Right ventricle myocardium inferior (tissue), 1 donor: ENCODE data around the gene TFDP2. TPM values are rescaled to one million over a fixed set of nuclear protein-coding genes. Genes with fewer than 3 reads are reported as not detected.
"Not testable (repeated sequence)": the region's sequence is repeated elsewhere in the genome, so short reads cannot be mapped to it uniquely, and the experiment has no call there.

Experiments
- ATAC-seq: fragments of 200-7000 bp; cut with Tn5 transposase; one replicate; pipeline ENCODE4 v1.9.1; 2020; ENCODE audit warnings: mild to moderate bottlenecking, moderate library complexity
- DNase-seq: peaks from one replicate; pipeline ENCODE4 v3.0.0; 2021; ENCODE audit errors: missing footprints
- intact Hi-C: fragments of 100-400 bp; cut with DNase I; formaldehyde crosslinking; loops from one replicate; pipeline ENCODE4 v1.11.0; 2022
- total RNA-seq: library from RNA; stranded (reverse); fragmentation: NEBNext Ultra II Directional; extraction: Animal tissue kit (Norgen Biotek cat#: 25700); gene quantifications from one replicate; pipeline ENCODE4 v1.2.1, GENCODE V29; 2021
- donor health status: DM: no; HTN: yes; CAD: no; lungs with severe emphysema.

Gene TFDP2
- total RNA-seq, 1 donor from 2014 or later: 56.1 TPM

DNA sequence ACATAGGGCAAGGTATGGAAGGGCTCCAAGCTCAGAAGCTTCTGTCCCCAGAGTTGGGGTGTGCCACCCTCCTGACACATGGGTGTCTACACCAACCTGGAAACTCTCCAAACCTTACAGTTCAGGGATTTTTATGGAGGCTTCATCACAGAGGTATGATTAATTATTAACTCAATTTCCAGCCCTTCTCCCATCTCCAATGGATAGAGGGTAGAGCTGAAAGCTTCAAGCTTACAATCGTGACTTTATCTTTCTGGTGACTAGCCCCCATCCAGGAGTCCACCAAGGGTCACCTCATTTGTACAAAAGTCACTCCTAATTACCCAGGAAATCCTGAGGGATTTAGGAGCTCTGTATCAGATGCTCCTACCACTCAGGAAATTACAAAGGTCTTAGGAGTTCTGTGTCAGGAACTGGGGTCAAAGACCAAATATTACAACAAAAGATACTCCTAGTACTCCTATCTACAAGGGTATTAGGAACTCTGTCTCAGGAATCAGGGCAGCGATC lies 62.7 kb downstream of the TFDP2 start:
- ATAC-seq (no peak), DNase-seq (no peak)
- intact Hi-C loops: no loop called here

DNA sequence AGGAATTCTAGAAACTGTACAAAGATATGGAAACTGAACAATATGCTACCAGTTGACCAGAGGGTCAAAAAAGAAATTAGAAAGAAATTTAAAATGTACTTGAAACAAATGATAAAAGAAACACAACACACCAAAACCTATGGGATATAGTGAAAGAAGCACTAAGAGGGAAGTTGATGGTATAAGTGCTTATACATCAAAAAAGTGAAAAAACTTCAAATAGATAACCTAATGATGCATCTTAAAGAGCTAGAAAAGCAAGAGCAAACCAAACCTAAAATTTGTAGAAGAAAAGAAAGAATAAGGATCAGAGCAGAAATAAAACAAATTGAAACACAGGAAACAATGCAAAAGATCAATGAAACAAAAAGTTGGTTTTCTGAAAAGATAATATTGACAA lies 68.2 kb downstream of the TFDP2 start:
- DNase-seq (no peak), ATAC-seq (no peak)
- intact Hi-C loops: no loop called here

DNA sequence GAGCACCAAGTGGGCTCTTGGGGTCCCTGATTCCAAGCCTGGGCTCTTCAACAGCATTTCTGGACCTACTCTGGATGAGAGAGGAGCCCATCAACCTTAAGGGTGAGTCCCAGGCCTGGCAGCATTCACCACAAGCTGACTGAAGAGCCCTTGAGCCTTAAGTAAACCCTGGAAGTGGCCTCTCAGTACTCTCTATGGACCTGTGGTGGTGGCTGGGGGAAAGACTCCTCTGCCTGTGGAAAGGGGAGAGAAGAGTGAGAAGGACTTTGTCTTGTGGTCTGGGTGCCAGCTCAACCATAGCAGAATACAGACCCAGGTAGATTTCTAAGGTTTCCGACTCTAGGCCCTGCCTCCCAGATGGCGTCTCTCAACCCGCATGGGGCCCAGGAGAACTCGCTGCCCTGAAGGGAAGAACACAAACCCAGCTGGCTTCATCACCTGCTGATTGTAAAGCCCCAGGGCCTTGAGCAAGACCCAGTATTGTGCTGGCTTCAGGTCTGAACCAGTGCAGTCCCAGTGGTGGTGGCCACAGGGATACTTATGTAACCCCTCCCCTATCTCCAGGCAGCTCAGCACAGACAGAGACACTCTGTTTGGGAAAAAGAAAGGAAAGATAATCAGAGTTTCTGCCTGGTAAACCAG lies 71.4 kb downstream of the TFDP2 start:
- DNase-seq (no peak), ATAC-seq (no peak)
- intact Hi-C loops: no loop called here

DNA sequence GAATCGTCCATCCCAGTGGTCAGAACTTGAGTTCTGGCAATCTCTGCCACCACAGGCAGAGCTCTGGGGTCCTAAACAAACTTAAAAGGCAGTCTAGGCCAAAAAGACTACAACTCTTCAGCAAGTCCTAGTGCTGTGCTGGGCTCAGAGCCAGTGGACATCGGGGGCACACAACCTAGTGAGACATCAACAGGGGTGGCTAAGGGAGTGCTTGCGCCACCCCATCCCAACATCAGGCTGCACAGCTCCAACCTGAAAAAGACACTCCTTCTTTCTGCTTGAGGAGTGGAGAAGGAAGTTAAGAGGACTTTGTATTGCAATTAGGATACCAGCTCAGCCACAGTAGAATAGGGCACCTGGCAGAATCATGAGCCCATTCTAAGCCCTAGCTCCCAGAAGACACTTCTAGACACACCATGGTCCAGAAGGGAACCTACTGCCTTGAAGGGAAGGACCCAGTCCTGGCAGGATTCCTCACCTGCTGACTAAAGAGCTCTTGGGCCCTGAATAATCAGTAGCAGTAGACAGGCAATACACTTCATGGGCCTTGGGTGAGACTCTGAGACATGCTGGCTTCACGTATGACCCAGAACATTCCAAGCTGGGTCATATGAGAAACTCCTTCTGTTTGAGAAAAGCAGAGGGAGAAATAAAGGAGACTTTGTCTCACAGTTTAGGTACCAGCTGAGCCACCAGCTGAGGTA lies 72.0 kb downstream of the TFDP2 start:
- DNase-seq: no peak
- ATAC-seq: no peak
- intact Hi-C loops: no loop called here

DNA sequence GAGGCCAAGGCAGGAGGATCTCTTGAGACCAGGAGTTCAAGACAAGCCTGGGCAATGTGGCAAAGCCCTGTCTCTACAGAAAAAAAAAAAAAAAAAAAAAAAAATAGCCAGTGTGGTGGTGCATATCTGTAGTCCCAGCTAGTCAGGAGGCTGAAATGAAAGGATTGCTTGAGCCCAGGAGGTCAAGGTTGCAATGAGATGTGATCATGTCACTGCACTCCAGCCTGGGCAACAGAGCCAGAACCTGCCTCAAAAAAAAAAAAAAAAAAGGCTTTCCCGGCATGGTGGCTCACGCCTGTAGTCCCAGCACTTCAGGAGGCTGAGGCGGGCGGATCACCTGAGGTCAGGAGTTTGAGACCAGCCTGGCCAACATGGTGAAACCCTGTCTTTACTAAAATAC lies 73.7 kb downstream of the TFDP2 start:
- ATAC-seq, intact Hi-C loops, DNase-seq: not testable (repeated sequence)

DNA sequence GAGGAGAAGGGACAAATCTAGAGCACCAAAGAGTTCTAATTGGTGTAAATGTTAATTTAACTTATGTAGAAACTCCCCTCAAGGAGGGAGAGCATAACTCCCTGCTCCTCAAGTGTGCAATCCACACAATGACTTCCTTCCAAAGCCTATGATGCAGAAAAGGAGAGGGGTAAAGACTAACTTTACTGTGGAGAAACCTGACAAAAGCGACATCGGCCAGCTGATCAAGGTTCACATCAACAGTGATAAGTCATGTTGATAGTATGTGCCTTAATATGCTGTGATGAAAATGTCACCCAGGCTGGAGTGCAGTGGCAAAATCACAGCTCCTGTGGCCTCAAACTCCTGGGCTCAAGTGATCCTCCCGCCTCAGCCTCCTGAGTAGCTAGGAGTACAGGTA lies 76.5 kb downstream of the TFDP2 start:
- intact Hi-C loops: no loop called here
- ATAC-seq: no peak

DNA sequence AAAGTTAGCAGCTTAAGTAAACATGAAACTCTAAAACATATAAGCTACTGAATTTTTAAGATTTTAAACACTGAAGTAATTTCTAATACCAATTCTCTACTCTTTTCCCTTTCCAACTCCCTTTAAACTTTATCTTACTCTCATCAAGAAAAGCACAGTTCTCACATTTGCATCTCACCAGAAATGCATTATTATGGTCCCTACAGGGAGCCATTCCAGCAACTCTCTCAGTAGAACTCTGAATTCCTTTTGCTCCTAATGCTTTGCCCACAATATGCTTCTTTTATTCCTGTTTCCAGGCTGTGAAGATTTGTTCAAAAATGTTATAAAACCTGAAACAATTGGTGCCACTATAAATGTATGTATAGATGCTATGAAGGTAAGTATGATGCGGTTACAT lies 83.4 kb downstream of the TFDP2 start:
- DNase-seq (no peak), ATAC-seq (no peak)
- intact Hi-C loops: no loop called here

More for the DNA sequence above, 76.5 kb downstream of the TFDP2 start:
- DNase-seq: no peak

DNA sequence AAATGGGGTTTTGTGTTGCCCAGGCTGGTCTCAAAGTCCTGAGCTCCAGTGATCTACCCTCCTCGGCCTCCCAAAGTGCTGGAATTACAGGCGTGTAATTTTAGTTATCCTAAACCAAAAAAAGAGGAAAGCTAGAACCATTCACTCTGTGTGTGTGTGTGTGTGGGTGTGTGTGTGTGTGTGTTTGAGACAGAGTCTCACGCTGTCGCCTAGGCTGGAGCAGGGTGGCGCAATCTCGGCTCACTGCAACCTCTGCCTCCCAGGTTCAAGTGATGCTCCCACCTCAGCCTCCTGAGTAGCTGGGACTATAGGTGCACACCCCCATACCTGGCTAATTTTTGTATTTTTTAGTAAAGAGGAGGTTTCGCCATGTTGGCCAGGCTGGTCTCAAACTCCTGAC lies 84.0 kb downstream of the TFDP2 start:
- DNase-seq: no peak
- intact Hi-C loops: no loop called here
- ATAC-seq: no peak

DNA sequence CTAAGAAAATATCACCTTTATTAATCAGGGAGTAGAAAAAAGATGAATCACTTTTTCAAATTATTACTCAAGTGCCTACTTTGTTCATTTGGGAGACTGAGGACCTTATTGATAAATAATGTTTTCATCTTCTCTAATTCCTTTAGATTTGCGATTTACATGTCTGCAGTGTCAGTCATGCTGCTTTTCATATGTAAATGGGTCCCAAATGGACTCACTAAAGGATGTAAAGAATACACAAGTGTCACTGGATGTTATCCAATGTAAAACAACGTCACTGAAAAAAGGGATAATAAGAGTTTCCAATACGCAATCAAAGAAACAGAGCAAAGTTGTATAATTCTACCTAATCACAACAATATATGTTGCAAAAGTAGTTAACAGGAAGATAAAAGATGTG lies 84.9 kb downstream of the TFDP2 start:
- intact Hi-C loops: no loop called here
- ATAC-seq: no peak
- DNase-seq: no peak

DNA sequence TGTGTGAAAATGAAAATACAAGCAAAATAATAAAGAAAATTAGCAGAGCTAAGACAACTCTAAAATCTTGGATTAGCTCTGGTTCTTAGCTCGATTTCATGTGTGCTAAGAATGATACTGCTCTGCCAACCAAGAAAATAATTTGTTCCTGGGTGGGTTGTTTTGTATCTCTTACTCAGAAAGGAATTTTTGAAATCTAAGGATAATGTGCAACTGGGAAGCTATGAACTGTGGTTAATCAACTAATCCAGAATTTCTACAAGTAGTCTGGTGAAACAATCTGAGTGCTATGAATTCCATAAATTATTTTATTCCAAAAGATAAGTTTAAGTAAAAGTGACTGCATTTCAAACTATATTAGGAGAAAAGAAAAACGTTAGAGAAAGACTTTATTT lies 92.0 kb downstream of the TFDP2 start:
- ATAC-seq: no peak
- intact Hi-C loops: no loop called here
- DNase-seq: no peak

DNA sequence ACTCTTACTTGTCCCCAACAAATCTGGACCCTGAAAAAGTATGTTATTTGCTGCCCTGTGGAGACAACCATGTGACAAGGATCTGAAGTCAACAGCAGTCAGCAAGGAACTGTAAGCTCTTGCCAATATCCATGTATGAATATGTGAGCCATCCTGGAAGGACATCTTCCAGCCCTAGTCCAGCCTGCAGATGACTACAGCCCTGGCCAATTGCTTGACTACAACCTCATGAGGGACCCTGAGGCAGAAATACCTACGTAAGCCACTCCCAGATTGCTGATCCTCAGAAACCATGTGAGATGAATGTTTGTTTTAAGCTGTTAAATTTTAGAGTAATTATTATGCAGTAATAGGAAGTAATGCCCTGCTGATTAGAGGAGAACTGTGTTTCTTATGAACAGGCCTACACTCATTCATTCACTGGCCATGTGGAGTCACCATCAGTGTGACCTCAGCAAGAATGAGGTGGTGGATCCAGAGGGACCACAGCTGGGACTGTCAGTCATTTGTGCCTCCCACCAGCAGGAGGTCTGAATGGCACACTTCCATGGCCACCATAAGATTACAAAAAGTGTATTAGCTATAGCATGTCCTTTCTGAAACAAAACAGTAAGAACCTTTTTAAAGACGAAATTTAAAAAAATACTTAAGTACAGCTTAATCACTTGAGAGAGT lies 92.6 kb downstream of the TFDP2 start:
- intact Hi-C loops: no loop called here
- ATAC-seq (no peak), DNase-seq (no peak)

DNA sequence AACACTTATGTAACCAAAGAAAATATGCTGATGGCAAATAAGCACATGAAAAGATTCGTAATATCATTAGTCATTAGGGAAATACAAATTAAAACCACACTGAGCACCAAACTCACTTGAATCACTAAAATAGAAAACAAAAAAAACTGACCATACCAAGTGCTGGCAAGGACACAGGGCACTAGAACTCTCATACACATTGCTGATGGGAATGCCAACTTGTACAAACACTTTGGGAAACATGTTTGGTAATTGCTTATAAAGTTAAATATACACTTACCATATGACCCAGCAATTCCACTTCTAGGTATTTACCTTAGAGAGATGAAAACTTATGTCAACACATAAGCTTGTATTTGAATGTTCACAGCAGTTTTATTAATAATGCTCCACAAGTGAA lies 95.5 kb downstream of the TFDP2 start:
- intact Hi-C loops: no loop called here
- ATAC-seq: no peak
- no peak for DNase-seq

DNA sequence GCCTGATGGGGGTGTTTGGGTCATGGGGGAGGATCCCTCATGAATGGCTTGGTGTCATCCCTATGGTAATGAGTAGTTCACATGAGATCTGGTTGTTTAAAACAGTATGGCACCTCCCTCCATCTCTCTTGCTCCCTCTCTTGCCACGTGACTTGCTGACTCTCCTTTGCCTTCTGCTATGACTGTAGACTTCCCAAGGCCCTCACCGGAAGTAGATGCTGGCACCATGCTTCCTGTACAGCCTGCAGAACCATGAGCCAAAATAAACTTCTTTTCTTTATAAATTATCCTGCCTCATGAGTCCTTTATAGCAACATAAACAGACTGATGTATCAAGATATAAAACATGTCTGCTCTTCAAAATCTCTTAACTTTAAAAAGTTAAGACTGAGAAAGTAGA lies 96.1 kb downstream of the TFDP2 start:
- intact Hi-C loops: no loop called here
- DNase-seq (no peak), ATAC-seq (no peak)

DNA sequence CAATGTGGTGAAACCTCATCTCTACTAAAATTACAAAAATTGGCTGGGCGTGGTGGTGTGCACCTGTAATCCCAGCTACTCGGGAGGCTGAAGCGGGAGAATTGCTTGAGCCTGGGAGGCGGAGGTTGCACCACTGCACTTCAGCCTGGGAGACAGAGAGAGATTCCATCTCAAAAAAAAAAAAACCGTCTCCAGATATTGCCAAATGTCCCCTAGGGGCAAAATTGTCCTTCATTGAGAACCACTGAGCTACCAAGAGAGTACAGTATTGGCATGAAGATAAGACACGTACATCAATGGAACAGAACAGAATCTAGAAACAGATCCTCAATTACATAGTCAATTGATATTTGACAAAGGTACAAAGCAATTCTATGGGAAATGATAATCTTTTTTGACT lies 98.0 kb downstream of the TFDP2 start:
- DNase-seq (no peak), ATAC-seq (no peak)
- intact Hi-C loops: no loop called here

DNA sequence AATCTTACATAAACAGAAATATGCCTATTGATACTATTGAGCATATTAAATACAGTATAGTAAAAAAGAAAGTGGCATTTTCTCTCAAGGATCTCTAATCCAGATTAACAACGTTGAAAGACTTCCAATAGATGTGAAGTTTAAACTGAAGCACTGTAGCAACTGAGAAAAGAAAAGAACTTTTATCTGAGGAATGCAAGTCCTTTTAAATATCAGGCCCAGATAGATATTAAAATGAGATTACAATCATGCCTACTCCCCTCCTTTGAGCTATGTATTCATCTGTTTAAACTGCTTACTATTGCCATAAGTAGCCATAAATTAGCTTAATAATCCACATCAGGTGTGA lies 102.3 kb downstream of the TFDP2 start:
- intact Hi-C loops: no loop called here
- no peak for ATAC-seq
- DNase-seq: no peak

DNA sequence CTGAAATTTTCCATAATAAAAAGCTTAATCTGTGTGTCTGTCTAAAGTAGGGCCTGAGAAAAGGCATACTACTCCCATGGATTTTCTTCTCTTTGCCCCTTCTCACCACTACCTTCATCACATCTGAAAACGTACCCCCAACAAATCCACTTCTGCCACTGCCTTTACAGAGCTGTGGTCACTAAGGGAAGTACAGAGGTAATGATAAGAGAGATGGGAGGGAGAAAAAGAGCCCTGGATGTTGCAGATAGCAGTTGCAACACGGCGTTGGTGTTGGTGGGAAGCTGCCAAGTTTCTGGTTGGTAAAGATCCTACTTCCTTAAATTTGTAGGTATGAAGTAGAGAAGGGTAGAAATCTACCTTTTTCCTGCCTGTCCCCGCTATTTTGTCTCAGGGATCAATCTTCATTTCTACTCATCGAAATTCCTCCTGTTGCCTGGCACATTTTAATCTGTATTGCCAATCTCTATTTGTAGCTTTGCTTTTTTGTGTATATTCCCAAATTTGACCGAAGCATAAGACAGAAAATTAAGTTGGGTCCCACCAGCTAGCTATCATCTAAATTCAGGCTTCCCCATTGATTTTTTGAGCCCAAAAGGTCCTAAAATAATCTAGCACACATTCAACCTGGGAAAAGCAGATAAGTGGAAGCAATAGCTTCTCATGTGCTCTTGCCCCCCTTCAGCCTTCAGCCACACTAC lies 102.9 kb downstream of the TFDP2 start:
- ATAC-seq (no peak), DNase-seq (no peak)
- intact Hi-C loops: no loop called here

DNA sequence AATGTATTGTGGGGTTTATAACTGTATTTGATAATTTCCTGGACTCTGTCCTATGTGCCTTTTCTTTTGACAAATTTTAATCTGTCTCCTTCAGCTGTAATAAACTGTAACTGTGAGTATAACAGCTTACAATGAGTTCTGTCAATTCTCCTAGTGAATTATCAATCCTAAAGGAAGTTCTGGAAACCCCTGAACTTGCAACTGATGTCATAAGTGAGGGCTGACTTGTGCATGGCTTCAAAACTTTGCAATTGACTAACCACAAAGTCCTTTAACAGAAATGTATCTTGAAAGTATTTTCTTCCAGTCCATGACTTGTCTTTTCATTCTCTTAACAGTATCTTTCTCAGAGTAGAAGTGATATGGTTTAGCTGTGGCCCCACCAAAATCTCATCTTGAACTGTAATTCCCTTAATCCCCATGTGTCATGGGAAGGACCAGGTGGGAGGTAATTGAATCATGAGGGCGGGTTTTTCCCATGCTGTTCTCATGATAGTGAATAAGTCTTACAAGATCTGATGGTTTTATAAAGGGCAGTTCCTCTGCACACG lies 108.3 kb downstream of the TFDP2 start:
- ATAC-seq (no peak), DNase-seq (no peak)
- intact Hi-C loops: no loop called here

DNA sequence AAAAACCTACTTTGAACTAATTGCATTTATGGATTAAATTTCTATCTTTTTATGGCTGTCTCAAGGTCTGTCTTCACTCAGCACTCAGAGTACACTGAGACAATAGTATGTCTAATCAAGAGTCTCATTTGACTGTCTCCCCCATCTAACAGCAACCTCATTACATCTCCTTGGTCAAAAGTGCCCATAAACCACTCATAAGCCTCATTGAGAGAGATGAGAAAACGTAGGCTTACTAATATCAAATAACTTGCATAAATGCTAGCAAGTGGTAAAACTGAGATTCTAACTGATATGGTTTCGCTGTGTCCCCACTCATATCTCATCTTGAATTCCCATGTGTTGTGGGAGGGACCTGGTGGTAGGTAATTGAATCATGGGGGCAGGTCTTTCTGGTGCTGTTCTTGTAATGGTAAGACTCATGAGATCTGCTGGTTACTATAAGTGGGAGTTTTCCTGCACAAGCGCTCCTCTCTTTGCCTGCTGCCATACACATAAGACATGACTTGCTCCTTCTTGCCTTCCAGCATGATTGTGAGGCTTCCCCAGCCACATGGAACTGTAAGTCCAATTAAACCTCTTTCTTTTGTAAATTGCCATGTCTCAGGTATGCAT lies 113.9 kb downstream of the TFDP2 start:
- DNase-seq: no peak
- intact Hi-C loops: no loop called here
- no peak for ATAC-seq

DNA sequence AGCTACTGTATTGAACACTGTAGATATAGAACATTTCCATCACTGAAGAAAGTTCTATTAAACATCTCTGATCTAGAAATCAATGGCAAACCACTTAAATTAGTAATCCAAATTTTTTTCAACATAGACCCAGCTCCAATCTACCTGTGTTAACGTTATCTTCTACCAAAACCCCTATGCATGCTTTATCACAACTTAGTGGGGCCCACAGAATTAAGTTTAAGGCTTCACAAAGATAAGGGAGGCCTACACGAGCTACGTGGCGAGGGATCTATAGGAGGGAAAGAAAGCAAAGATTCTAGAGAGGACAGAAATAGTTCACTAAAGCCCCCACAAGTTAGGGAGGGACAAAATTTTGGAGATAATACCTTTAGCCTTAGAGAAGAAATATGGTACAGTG lies 116.1 kb downstream of the TFDP2 start:
- intact Hi-C loops: no loop called here
- DNase-seq: no peak
- no peak for ATAC-seq
